IPS-20b (cell line): ENCODE data around the gene FOXN3.

Experiments
- H3K27ac ChIP-seq: one replicate; pipeline ENCODE4 v1.5.1; 2013; ENCODE audit warnings: low read length
- H3K27me3 ChIP-seq: 2 replicates; pipeline ENCODE4 v1.6.1; 2013; ENCODE audit warnings: mild to moderate bottlenecking, low read length, inconsistent platforms; ENCODE audit not compliant: insufficient read depth
- H3K36me3 ChIP-seq: 2 replicates; pipeline ENCODE4 v1.6.1; 2013; ENCODE audit warnings: low read depth, mild to moderate bottlenecking, inconsistent platforms, low read length, moderate library complexity; ENCODE audit not compliant: insufficient read depth
- H3K4me1 ChIP-seq: 2 replicates; pipeline ENCODE4 v1.6.1; 2013; ENCODE audit warnings: mild to moderate bottlenecking, control low read depth, inconsistent platforms, low read length, moderate library complexity; ENCODE audit not compliant: insufficient read depth
- H3K4me3 ChIP-seq: 2 replicates; pipeline ENCODE4 v1.5.1; 2013; ENCODE audit warnings: mild to moderate bottlenecking, low read length, inconsistent platforms
- H3K9ac ChIP-seq: 2 replicates; pipeline ENCODE4 v1.6.1; 2013; ENCODE audit warnings: low read depth, mild to moderate bottlenecking, inconsistent platforms, low read length, moderate library complexity
- H3K9me3 ChIP-seq: 2 replicates; pipeline ENCODE4 v1.6.1; 2013; ENCODE audit warnings: mild to moderate bottlenecking, low read depth, low read length, inconsistent platforms; ENCODE audit not compliant: insufficient read depth

FOXN3 gene

GRCh38 chr14:89336338-89336737 is 80.7 kb downstream of the FOXN3 start:
- H3K9me3 ChIP-seq = no peaks in the 10 kb centered on the region
- peaks cover 27% of the 10 kb centered on the region for H3K4me1 ChIP-seq
- H3K9ac ChIP-seq = no peak overlapping the region
- 0 out of 2 replicates have a peak, but pooled peaks cover 3% of the 10 kb centered on the region for H3K36me3 ChIP-seq
- H3K4me3 ChIP-seq = no peak overlapping the region
- H3K27ac ChIP-seq = no peak overlapping the region
- H3K27me3 ChIP-seq = no peaks in the 10 kb centered on the region

GRCh38 chr14:89332031-89332430 is 85.0 kb downstream of the FOXN3 start:
- no peaks in the 10 kb centered on the region for H3K9me3 ChIP-seq
- H3K4me3 ChIP-seq = no peak overlapping the region
- peaks cover 5% of the 10 kb centered on the region; the same call in 1 of the 2 replicates for H3K36me3 ChIP-seq
- H3K27me3 ChIP-seq = no peaks in the 10 kb centered on the region
- no peak overlapping the region for H3K9ac ChIP-seq
- peaks cover 13% of the 10 kb centered on the region; the same call in 1 of the 2 replicates for H3K4me1 ChIP-seq
- no peak overlapping the region for H3K27ac ChIP-seq

GRCh38 chr14:89331398-89331797 is 85.6 kb downstream of the FOXN3 start:
- Histone ChIP-seq H3K4me1 (peaks cover 7% of the 10 kb centered on the region; the same call in 1 of the 2 replicates), H3K27ac (no peak overlapping the region), H3K4me3 (no peak overlapping the region), H3K9me3 (no peaks in the 10 kb centered on the region), H3K27me3 (no peaks in the 10 kb centered on the region), H3K9ac (no peak overlapping the region), H3K36me3 (peaks cover 12% of the 10 kb centered on the region; the same call in 1 of the 2 replicates)

DNA sequence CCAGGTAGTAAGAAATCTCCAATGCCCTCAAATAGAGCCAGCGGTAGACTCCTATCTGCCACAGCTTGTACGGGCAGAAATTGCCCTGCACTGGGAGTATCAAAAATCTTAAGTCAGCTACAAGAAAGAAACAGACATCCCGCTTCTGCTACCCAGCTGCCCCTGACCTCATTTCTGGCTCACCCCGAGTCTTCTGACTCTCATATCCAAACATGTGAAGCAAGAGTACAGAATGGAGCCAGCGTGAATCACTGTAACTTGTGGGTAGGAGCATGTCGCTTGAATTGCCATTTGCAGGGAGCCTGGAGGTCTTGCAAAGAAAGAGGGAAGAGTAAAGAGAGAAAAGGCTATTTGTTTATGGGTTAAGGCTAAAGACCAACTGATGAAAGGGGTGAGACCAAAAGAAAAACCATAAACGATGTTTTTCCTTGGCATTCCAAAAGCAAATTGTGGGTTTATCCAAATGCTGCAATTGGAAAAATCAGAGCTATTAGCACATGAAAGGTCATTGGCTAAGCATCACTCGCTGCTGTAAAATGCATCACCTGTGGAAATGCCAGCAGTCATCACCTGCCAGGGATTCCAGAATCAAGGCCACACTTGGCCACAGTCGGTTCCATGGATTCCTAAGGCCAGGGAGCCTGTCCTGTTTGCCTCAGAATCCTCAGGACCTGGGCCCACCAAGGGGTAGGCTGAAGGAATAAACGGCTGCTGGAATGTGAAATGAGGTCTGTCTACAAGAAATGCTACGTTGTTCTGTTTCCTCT is 86.6 kb downstream of the FOXN3 start:
- H3K36me3 ChIP-seq = peaks cover 21% of the 10 kb centered on the region
- H3K27me3 ChIP-seq = no peaks in the 10 kb centered on the region
- H3K27ac ChIP-seq = no peak overlapping the region
- no peak overlapping the region for H3K9ac ChIP-seq
- H3K4me1 ChIP-seq = peaks cover 6% of the 10 kb centered on the region; the same call in 1 of the 2 replicates
- no peaks in the 10 kb centered on the region for H3K9me3 ChIP-seq
- no peak overlapping the region for H3K4me3 ChIP-seq

DNA sequence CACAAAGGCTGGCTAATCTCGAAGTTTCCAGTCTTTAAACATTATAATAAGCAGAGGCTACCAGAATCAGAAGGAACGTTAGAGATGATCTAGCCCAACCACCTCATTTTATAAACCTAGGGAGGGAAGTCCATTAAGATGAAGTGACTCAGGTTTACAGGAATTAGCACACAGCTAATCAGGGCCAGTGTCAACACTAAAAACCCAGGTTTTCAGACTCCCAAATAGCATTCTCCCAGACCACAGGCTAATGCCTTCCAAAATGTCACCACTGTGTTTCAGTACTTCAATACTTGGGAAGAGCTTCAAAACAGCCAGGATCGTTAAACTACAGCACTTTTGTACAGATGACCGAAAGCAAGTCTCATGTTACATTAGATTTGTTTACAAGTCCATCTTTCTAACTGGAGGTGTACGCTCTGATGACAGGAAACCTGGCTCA is 89.2 kb downstream of the FOXN3 start:
- H3K36me3 ChIP-seq = peaks cover 38% of the 10 kb centered on the region
- no peak overlapping the region for H3K9ac ChIP-seq
- H3K9me3 ChIP-seq = no peaks in the 10 kb centered on the region
- H3K27ac ChIP-seq = no peak overlapping the region
- H3K27me3 ChIP-seq = no peaks in the 10 kb centered on the region
- no peak overlapping the region for H3K4me3 ChIP-seq
- H3K4me1 ChIP-seq = peaks cover 6% of the 10 kb centered on the region; the same call in 1 of the 2 replicates

DNA sequence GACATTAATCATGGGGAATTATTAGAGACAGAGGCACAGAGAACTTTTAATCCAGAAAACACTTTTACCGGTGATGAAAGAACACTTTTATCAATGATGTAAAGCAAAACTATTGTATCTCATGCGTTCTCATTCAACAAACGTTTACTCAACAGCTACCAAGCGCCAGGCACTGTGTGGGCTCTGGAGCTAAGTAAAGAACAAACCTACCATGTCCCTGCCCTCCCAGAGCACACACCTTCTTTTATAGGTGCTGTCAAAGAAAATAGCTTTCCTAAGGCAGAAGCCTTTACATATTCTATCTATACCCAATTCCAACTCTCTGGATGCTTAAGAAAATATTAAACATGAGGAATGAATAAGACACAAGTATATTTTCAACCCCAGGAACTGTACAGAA is 91.1 kb downstream of the FOXN3 start:
- H3K9me3 ChIP-seq = no peaks in the 10 kb centered on the region
- H3K27ac ChIP-seq = no peak overlapping the region
- peaks cover 3% of the 10 kb centered on the region; the same call in 1 of the 2 replicates for H3K4me1 ChIP-seq
- no peak overlapping the region for H3K4me3 ChIP-seq
- H3K9ac ChIP-seq = no peak overlapping the region
- H3K36me3 ChIP-seq = peaks cover 48% of the 10 kb centered on the region
- no peaks in the 10 kb centered on the region for H3K27me3 ChIP-seq

DNA sequence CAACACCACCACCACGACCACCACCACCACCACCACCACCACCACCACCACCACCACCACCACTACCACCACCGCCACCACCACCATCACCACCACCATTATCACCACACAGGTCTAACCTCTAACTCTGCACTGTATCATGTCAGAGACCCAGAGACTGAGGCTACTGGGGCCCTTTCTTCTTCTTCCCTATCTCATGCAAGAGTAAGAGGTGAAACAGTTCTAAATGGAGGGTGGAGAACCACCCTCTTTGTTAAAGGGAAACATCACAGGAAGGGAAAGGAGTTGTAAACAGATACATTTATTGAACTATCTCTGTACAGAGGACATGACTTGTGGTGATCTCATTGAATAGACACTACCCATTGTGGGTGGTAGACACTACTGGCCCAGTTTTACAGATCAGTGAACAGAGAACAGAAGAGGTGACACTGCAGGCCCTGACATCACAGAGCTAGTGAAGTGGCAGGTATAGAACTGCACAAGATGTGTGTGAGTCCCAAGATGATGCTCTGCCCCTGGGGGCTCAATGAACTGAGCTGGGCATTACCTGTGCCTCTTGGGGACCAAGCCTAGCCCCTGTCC is 91.6 kb downstream of the FOXN3 start:
- H3K36me3 ChIP-seq = peaks cover 46% of the 10 kb centered on the region
- no peak overlapping the region for H3K9ac ChIP-seq
- no peaks in the 10 kb centered on the region for H3K4me1 ChIP-seq
- no peak overlapping the region for H3K4me3 ChIP-seq
- no peaks in the 10 kb centered on the region for H3K27me3 ChIP-seq
- no peaks in the 10 kb centered on the region for H3K9me3 ChIP-seq
- no peak overlapping the region for H3K27ac ChIP-seq

DNA sequence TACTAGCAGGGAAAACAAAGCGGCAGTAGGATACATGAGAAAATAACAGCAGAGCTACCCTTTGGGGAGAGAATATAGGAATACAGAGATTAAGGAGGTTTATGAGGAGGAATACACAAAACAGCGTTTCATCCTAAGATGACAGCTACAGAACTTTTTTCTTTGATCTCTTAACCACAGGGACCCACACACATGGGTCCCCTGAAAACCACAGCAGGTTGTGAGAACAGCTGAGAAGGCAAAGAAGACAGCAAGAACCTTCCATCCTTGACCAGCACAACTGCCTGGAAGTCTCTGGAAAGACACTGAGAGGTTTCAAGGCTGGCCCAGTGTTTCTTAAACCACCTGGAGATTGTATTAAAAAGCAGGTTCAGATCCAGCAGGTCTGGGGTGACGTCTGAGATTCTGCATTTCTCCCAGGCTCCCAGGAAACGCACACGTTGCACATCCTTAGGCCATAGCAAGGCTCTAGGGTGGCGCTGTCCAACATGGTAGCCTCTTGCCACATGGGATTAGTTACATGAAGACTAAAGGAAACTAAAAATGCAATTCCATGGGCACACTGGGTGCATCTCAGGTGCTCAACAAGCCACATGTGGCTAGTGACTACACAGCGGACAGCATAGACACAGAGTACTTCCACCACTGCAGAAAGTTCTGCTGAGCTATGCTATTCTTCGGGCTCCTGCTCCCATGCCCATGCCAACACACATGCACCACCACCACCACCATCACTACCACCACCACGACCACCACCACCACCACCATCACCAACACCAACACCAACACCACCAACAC is 92.3 kb downstream of the FOXN3 start:
- H3K9ac ChIP-seq = no peak overlapping the region
- no peaks in the 10 kb centered on the region for H3K4me1 ChIP-seq
- H3K27me3 ChIP-seq = no peaks in the 10 kb centered on the region
- H3K27ac ChIP-seq = no peak overlapping the region
- no peaks in the 10 kb centered on the region for H3K9me3 ChIP-seq
- peaks cover 49% of the 10 kb centered on the region for H3K36me3 ChIP-seq
- H3K4me3 ChIP-seq = no peak overlapping the region

DNA sequence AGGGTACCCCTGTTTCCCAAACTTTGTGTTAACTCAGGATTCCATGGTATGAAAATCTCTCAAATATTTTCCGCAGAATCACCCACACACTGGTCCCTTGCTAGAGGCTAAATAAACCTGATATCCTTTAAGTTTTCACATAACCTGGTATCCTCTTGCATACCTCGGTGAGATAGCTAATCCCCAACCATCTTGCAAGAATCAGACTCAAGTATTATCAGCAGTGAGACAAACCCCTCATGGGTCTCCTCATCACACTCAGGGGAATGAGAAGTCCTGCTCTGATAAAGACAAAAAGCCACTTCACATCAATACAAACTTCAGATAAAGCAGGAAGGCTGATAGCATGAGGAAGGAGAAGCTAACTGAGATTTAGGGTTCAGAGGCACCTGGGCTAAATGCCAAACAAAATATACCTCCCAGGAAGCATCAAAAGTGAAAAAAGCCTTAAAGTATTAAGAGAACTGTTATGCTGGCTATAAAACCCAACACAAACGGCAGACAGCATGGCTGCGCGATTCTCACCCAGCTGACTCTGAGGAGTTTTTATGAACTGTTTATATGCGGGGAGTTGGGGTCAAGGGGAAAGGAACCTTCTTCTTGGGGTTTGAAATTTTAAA is 96.5 kb downstream of the FOXN3 start:
- Histone ChIP-seq H3K27ac (no peak overlapping the region), H3K9me3 (no peaks in the 10 kb centered on the region), H3K36me3 (peaks cover 67% of the 10 kb centered on the region), H3K4me1 (no peaks in the 10 kb centered on the region; the same call in 1 of the 2 replicates), H3K4me3 (no peak overlapping the region), H3K27me3 (no peaks in the 10 kb centered on the region), H3K9ac (no peak overlapping the region)

DNA sequence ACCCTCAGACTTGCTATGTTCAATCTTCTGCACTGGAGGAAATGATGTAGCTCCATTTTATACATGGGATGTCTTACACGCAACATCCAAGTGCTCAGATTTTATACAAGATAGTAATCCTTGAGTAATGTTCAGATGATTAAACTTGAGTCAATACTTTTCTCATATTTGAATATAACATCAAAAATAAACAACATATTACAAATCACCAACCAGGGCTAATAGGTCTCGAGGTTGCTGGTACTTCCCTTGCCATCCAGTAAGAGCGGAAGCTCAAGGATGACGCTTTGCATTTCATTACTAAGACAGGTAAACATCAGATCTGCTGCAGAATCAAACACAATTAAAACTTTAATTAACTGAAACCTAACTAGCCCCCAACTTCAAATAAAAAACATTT is 97.3 kb downstream of the FOXN3 start:
- H3K9ac ChIP-seq = no peak overlapping the region
- no peak overlapping the region for H3K4me3 ChIP-seq
- H3K27me3 ChIP-seq = no peaks in the 10 kb centered on the region
- H3K9me3 ChIP-seq = no peaks in the 10 kb centered on the region
- H3K36me3 ChIP-seq = peaks cover 67% of the 10 kb centered on the region
- no peak overlapping the region for H3K27ac ChIP-seq
- H3K4me1 ChIP-seq = no peaks in the 10 kb centered on the region; the same call in 1 of the 2 replicates

- Histone ChIP-seq H3K9ac (no peak overlapping the region), H3K9me3 (no peaks in the 10 kb centered on the region), H3K27me3 (no peaks in the 10 kb centered on the region), H3K4me1 (no peaks in the 10 kb centered on the region; the same call in 1 of the 2 replicates), H3K4me3 (no peak overlapping the region), H3K27ac (no peak overlapping the region), H3K36me3 (peaks cover 54% of the 10 kb centered on the region)
These were observed 99.9 kb downstream of the FOXN3 start for GRCh38 chr14:89317051-89317691.
